Stromal cell of bone marrow (primary cell): ENCODE measurements around the gene ATP2C1.
"Not testable (repeated sequence)": the region's sequence is repeated elsewhere in the genome, so short reads cannot be mapped to it uniquely, and the experiment has no call there.

Source experiments
- DNase-seq: peaks from one replicate; pipeline ENCODE4 v3.0.0-alpha.2; 2012; ENCODE audit warnings: low read depth

ATP2C1 gene

DNA sequence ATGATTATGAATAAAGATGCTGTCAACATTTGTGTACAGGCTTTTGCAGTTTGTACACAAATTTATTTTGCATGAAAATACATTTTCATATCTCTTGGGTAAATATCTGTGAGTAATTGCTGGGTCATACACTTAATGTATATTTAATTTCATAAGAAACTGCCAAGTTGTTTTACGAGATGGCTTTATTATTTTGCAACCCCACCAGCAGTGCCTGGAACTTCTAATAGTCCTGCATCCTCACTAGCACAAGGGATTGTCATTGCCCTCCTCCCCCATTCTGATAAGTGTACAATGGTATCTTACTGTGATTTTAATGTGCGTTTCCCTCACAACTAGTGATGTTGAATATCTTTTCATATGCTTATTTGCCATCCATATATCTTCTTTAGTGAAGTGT is 87.6 kb downstream of the ATP2C1 start:
- DNase-seq: no peak

GRCh38 chr3:130990282-130990681 is 96.4 kb downstream of the ATP2C1 start:
- no peak for DNase-seq

GRCh38 chr3:130991126-130991525 is 97.2 kb downstream of the ATP2C1 start:
- no peak for DNase-seq

DNA sequence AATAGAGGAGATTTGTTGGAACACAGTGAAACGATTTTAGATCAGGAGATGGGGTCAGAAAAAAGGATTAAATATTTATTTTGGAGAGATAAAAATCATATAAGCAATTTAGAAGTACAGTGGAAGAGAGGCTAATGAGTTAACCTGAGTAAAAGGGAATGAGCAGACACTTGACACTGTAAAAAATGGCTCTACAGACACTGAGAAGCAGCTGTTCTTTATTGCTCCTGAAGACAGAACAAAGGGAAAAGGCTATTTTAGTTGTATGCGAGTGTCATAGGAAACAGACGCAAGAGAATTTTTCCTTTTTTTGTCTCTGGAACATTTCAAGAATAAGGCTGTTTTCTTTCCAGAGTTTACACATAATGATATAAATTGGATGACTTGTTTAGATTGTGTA is 98.5 kb downstream of the ATP2C1 start:
- DNase-seq: no peak

GRCh38 chr3:130997289-130997688 is 103.4 kb downstream of the ATP2C1 start:
- DNase-seq: no peak

- DNase-seq: no peak
These were observed 107.2 kb downstream of the ATP2C1 start for GRCh38 chr3:131001071-131001470.

DNA sequence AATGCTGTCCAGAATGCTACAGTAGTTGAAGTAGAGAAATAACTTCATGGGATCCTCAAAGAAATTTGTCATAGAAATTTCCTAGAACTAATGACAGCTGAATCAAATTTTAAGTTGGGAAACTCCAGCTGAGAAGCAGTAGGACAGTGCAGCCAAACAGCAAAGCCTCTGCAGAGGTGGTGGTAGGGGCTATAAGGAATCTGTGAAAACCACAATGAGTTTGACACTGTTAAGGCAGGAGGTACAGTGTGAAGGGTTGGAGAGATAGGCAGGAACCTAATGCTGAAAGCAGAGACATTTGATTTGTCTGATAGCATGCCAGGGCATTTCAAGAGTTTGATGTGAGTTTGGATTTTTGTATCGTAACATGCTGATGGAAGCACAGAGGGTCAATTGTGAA is 110.7 kb downstream of the ATP2C1 start:
- DNase-seq: no peak

DNA sequence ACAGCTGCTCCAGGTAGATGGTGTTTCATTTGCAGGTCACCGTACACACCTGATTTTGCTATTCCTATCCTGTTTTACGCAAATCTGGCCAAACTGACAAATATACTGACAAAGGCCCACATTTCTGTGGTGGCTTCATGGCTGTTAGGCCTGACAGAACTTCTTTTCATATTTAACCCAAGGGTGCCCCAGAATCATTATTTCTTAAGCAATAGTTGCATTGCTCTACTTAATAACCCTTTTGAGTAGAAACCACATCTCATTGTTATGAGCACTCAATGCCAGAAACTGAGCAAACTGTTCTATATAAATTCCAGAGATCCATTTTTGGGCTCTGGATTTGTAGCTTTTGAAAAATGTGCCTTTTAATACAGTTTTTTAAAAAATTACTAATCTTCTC is 113.4 kb downstream of the ATP2C1 start:
- DNase-seq: no peak

DNA sequence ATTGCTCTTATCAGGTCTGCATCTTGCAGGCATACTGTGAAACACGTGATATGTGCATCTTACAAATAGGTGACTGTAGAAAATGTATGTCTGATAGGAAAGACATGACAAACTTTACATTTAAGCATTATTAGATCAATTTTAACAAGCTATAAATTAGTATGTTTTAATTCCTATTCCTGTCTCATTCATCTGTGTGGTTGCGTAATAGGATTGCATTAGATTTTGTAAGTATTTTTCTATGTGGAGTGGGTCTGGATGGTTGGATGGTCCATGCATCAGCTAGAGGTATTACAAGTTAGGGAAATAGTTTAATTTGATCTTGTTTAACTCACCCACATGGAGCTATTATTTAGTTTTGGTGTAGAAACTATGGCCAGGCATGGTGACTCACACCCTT is 113.9 kb downstream of the ATP2C1 start:
- no peak for DNase-seq

- DNase-seq: no peak
These were observed 114.4 kb downstream of the ATP2C1 start for GRCh38 chr3:131008326-131008725.

- no peak for DNase-seq
These were observed 115.8 kb downstream of the ATP2C1 start for GRCh38 chr3:131009698-131010097.

DNA sequence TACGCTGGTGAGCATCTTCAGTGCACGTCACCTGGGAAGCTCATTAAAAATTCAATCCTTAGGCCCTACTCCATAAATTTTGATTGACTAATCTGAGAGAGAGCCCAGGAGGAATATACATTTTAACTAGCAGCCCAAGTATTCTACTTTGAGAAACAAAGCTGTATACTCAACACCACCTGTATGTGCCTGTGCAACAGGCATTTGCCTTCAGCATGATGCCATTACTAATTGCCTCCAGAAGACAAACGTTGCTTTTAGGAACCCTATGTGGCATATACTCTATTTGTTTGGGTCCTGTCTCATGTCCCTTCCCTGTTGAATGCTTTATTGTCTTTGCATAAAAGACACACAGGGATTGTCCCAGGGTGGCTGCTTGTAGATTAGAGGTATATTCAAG is 125.1 kb downstream of the ATP2C1 start:
- DNase-seq: no peak

DNA sequence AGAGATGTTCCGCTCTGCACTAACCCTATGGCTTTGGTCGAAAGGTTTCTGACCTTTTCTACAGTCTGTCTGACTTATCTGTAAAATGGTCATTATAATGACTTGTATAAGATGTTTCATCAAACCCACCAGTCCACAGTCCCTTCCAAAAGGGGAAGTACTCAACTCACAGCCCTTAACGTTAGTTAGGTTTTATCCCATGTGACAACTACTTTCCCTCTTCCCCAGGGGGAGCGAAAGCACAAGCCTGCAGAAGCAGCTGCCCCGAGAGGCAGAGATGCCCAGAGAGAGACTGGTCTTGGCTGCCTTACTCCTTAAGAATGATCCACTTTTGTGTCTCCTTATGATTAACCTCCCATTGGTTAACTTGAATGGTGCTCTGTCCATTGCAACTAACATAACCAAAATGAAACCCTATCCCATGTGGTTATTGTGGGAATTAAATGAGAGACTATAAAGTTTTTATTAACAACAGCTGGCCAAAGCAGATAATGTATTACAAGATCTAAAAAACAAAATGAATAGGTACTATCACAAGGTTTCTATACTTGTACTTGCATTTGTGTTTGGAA is 126.3 kb downstream of the ATP2C1 start:
- no peak for DNase-seq

DNA sequence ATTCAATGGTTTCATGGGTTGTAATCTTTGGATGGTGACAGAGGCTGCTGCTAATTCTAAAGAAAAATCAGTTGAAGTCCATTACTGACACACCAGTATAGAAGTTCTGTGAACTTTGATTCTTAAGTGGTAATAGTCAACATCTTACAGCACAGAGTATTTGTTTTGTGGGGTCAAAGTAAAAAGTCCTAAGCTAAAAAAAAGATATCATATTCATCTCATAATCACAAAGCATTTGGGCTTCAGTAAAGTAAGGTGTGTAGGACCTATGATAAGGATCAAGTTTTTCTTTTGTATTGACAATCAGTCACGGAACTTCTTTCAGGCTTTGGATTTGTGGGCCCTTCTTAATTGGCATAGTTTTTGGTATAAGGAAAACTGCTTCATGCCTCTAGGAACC is 131.7 kb downstream of the ATP2C1 start:
- no peak for DNase-seq

GRCh38 chr3:131026321-131027151 is 132.7 kb downstream of the ATP2C1 start, which contains the start of the genes ASTE1 and NEK11:
TSS of gene ASTE1 (minus strand) at chr3:131026825. CDS start at chr3:131025306, 1,519 bp downstream.
TSS of gene NEK11 (plus strand) at chr3:131026877. CDS start at chr3:131029709, 2,832 bp downstream.
- peak; percentile 81 for DNase-seq

DNA sequence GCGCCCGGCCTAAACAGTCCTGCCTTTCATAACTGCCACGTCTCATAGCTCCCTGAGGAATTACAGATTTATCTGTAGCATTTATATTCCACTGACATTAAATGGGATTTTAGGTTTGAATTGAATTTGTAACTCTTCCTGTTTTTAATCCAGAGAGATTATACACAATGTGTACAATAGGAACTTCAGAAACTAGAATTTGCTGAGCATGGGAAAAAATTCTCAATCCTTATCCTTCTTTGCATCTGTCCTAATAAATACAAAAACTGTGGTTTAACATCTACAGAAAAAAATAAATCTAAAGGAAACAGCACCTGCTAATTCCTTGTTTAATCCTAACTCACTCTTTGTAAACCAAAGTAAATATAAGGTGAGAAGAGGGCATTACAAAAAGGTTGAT is 135.0 kb downstream of the ATP2C1 start:
- DNase-seq: no peak

DNA sequence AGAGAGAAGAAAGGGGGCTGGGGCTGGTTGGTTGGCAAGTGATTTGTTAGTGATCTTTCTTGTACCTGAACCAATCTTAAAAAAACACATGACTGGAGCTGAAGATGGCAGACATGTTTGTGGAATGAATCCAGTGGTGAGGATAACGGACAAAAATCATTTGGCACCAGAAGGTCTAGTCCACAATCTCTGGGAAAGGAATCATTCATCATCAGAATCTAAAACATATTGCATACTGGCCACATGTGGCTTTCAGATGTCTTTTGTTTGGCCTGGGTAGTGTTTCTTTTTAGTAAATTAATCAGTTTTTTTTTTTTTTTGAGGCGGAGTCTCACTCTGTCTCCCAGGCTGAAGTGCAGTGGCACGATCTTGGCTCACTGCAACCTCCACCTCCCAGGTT is 137.8 kb downstream of the ATP2C1 start:
- no peak for DNase-seq

GRCh38 chr3:131033480-131034080 is 139.7 kb downstream of the ATP2C1 start:
- no peak for DNase-seq

DNA sequence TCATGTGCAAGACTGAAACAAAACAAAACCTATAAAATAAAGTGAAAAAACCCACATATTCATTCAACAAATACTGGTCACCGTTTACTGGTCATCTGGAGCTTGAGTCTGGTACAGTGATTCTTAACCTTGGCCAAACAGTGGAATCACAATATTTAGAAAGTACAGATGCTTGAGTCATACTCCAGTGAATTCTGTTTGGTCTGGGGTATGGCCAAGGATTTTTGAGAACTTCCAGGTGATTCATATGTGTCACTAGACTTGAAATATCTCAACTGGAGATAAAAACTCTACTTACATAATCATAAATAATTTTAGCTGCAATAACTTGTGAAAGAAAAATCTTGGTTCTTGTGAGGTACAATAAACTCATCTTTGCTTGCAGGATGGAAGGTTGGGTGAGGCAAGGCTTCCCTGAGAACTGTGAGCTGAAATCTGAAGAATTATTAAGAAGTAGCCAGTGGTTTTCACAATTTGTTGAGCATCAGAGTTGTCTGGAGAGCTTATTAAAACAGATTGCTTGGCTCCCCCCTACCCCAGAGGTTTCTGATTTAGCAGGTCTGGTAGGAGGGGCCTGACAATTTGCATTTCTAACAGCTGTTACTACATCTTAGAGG is 142.4 kb downstream of the ATP2C1 start:
- peak; percentile 75 for DNase-seq

DNA sequence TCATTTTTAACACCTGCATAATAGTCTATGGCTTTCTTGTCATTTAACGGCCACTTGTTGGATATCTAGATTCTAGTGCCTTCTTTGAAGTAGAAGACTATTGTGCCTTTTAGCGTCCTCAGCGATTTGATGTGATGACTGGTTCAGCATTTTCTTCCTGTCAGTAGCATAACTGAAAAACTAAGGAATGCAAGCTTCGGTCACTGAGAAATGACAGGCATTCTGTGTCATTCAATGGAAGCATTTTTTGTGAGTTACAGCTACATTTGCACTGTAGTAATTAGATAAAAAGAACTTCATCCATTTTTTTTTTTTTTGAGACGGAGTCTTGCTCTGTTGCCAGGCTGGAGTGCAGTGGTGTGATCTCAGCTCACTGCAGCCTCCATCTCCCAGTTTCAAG is 143.1 kb downstream of the ATP2C1 start:
- DNase-seq: no peak

- no peak for DNase-seq
These were observed 144.4 kb downstream of the ATP2C1 start for GRCh38 chr3:131038326-131038725.

DNA sequence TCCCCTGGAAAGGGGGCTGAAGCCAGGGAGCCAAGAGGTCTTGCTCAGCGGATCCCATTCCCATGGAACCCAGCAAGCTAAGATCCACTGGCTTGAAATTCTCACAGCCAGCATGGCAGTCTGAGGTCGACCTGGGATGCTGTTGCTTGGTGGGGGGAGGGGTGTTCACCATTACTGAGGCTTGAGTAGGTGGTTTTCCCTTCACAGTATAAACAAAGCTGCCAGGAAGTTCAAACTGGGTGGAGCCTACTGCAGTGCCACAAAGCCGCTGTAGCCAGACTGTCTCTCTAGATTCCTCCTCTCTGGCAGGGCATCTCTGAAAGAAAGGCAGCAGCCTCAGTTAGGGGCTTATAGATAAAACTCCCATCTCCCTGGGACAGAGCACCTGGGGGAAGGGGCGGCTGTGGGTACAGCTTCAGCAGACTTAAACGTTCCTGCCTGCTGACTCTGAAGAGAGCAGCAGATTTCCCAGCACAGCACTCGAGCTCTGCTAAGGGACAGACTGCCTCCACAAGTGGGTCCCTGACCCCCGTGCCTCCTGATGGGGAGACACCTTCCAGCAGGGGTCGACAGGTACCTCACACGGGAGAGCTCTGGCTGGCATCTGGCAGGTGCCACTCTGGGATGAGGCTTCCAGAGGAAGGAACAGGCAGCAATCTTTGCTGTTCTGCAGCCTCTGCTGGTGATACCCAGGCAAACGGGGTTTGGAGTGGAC is 148.5 kb downstream of the ATP2C1 start:
- DNase-seq: not testable (repeated sequence)
